Activated T-helper 1 cell treated with anti-CD3 and anti-CD28 coated beads, Interleukin-12 subunit alpha, Interleukin-12 subunit beta, Interleukin-2, Interleukin-4 antibody, amounts not matched to agents 30 ng/mL and 10 ng/mL and 1 ng/mL, durations not matched to agents 14 hours and 24 hours and 36 hours (primary cell): Measurements from ENCODE around the gene PDE4D. TPM values are rescaled to one million over a fixed set of nuclear protein-coding genes. Genes with fewer than 3 reads are reported as not detected.

ENCODE experiments used
- DNase-seq: peaks from one replicate; pipeline ENCODE4 v3.0.0; 2021; ENCODE audit warnings: low spot score
- H3K27ac Mint-ChIP-seq: one replicate; pipeline ENCODE4 v1.8.0; 2021; ENCODE audit warnings: mild to moderate bottlenecking, mixed read lengths
- H3K27me3 Mint-ChIP-seq: one replicate; pipeline ENCODE4 v1.8.0; 2022; ENCODE audit warnings: mild to moderate bottlenecking, moderate library complexity, mixed read lengths; ENCODE audit not compliant: insufficient read depth
- H3K36me3 Mint-ChIP-seq: one replicate; pipeline ENCODE4 v1.8.0; 2021; ENCODE audit warnings: low read depth, mixed read lengths
- H3K4me1 Mint-ChIP-seq: one replicate; pipeline ENCODE4 v1.8.0; 2021; ENCODE audit warnings: low read depth, mixed read lengths
- H3K4me3 Mint-ChIP-seq: one replicate; pipeline ENCODE4 v1.8.0; 2021; ENCODE audit warnings: mild to moderate bottlenecking, moderate library complexity, mixed read lengths
- H3K9me3 Mint-ChIP-seq: one replicate; pipeline ENCODE4 v1.8.0; 2021; ENCODE audit warnings: mixed read lengths
- intact Hi-C: fragments of 100-400 bp; cut with micrococcal nuclease; formaldehyde crosslinking; loops from one replicate; pipeline ENCODE4 v1.15.1; 2024
- total RNA-seq: library from RNA; stranded (reverse); gene quantifications from 2 replicates; pipeline ENCODE4 v1.2.3, GENCODE V29; 2022

PDE4D gene
- total RNA-seq, 1 donor from 2014 or later, result 50.6 TPM

GRCh38 chr5:59268756-59269415, 624.6 kb downstream of the PDE4D start:
- Mint-ChIP-seq H3K36me3 (no peaks in the 10 kb centered on the region), H3K9me3 (no peaks in the 10 kb centered on the region), H3K27me3 (peaks cover 23% of the 10 kb centered on the region), H3K4me1 (no peaks in the 10 kb centered on the region), H3K4me3 (no peak overlapping the region), H3K27ac (no peak overlapping the region)
- intact Hi-C loops, result no loop called here
- DNase-seq, result no peak

GRCh38 chr5:59267033-59267432, 626.5 kb downstream of the PDE4D start:
- Mint-ChIP-seq H3K4me3 (no peak overlapping the region), H3K4me1 (no peaks in the 10 kb centered on the region), H3K27me3 (peaks cover 24% of the 10 kb centered on the region), H3K27ac (no peak overlapping the region), H3K9me3 (no peaks in the 10 kb centered on the region), H3K36me3 (no peaks in the 10 kb centered on the region)
- no peak for DNase-seq
- intact Hi-C loops, result no loop called here

- no peak overlapping the region for H3K27ac Mint-ChIP-seq
- H3K4me1 Mint-ChIP-seq, result no peaks in the 10 kb centered on the region
- no peaks in the 10 kb centered on the region for H3K36me3 Mint-ChIP-seq
- intact Hi-C loops, result no loop called here
- no peak overlapping the region for H3K4me3 Mint-ChIP-seq
- no peak for DNase-seq
- H3K27me3 Mint-ChIP-seq, result peaks cover 23% of the 10 kb centered on the region
- no peaks in the 10 kb centered on the region for H3K9me3 Mint-ChIP-seq
These were observed 627.1 kb downstream of the PDE4D start for GRCh38 chr5:59266410-59266809.

DNA sequence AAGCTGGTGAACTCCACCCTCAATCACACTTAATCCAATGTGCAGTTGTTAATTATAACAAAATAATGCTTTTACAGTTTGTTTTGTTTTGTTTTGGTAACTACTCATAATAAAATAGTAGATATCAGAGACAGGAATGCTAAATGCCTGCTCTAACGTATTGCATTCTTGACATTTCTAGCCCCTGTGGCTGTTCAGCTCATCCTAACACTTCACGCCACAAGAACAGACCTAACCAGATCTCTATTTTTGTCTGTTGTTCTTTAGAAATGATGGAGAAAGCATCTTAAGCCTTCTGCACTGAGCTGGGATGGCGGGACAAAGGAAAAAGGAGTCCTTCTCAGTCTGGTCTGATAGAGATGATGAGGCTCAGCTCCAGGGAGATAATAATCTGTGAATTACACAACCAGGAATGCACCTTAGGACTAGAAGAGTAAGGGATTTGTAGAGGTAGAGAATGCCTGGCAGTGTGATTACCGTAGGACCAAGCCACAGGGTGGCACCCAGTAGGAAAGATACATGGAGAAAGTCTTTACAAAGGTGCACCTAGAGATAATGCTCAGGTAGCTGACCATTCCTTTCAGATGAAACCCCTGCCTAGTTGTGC, 628.8 kb downstream of the PDE4D start:
- no peak for DNase-seq
- Mint-ChIP-seq H3K36me3 (no peaks in the 10 kb centered on the region), H3K27ac (no peak overlapping the region), H3K27me3 (peaks cover 18% of the 10 kb centered on the region), H3K9me3 (no peaks in the 10 kb centered on the region), H3K4me1 (no peaks in the 10 kb centered on the region), H3K4me3 (no peak overlapping the region)
- intact Hi-C loops, result no loop called here

DNA sequence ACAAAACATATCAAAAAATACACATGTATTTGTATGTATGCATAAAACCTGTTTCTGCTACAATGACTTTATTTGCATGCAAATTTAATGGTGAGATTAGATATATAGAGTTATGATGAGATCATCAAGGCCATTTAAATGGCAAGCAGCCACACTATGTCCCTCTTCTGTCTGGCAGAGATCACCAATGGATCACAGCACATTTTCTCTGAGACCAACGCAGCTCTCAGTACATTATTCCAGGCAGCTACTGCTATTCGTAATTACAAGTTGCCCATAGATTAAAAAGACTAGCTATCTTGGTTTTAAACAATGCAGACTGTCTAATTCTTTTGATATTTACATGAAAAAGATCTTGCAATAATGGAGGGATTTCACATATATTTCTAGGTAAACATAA, 629.5 kb downstream of the PDE4D start:
- Mint-ChIP-seq H3K4me3 (no peak overlapping the region), H3K9me3 (no peaks in the 10 kb centered on the region), H3K27ac (no peak overlapping the region), H3K27me3 (peaks cover 19% of the 10 kb centered on the region), H3K4me1 (no peaks in the 10 kb centered on the region), H3K36me3 (no peaks in the 10 kb centered on the region)
- intact Hi-C loops, result no loop called here
- DNase-seq, result no peak

DNA sequence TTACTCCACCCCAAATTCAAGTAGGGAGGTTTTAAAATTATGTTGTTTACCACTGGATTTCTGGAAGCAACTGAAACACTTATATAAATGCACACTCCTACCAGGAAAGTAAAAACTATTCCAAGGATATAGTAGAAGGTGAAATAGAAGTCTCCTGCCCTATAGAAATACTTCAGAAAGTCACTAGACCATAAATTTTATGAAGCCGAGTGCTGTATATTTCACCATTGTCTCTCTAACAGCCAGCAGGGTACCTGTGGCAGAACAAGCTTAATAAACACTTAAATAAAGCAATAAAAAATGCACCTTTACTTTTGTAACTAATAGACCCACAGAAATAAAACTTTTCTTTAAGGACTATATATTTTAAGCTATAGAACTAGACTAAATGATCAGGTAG, 631.6 kb downstream of the PDE4D start:
- Mint-ChIP-seq H3K27me3 (peaks cover 21% of the 10 kb centered on the region), H3K9me3 (no peaks in the 10 kb centered on the region), H3K27ac (no peak overlapping the region), H3K36me3 (no peaks in the 10 kb centered on the region), H3K4me1 (no peaks in the 10 kb centered on the region), H3K4me3 (no peak overlapping the region)
- no peak for DNase-seq
- intact Hi-C loops, result no loop called here

DNA sequence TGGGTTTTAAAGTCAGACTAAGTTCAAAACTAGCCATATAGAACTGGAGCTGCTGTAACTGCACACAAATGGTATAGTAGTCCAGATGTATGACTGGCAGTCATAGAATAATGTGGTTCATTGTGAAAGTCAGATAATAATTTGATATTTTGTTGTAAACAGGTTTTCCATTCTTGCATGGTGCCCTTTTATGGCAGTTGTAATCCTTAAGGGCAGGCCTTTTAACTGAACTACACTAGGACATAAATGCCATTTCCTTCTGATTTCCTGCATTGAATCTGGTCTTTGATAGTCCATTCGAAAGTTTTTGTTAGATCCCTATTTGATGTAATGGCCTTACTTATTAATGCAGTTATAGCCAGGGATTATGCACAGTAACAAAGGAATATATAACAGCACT, 632.6 kb downstream of the PDE4D start:
- Mint-ChIP-seq H3K4me3 (no peak overlapping the region), H3K36me3 (no peaks in the 10 kb centered on the region), H3K27ac (no peak overlapping the region), H3K27me3 (peaks cover 19% of the 10 kb centered on the region), H3K4me1 (no peaks in the 10 kb centered on the region), H3K9me3 (no peaks in the 10 kb centered on the region)
- intact Hi-C loops, result no loop called here
- no peak for DNase-seq

DNA sequence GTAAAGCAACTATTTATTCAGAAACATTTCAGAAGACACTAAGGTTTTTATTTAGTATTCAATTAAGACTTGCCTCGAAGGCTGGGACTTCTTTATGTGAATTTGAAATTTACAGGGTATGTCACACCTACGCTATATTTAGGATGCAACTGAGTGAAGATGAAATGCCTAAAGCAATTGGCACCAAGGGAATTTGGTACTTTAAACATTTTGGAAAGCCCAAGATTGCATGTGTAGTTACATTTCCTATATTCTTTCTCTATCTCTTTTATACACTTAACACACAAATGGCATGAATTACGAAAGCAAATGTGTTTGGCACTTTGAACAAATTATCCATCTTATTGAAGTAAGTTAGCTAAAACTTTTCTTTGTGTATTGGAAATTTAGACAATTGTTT, 633.3 kb downstream of the PDE4D start:
- Mint-ChIP-seq H3K9me3 (no peaks in the 10 kb centered on the region), H3K27ac (no peak overlapping the region), H3K36me3 (no peaks in the 10 kb centered on the region), H3K4me3 (no peak overlapping the region), H3K27me3 (peaks cover 22% of the 10 kb centered on the region), H3K4me1 (no peaks in the 10 kb centered on the region)
- no peak for DNase-seq
- intact Hi-C loops, result no loop called here

GRCh38 chr5:59259237-59259636, 634.3 kb downstream of the PDE4D start:
- Mint-ChIP-seq H3K4me3 (no peak overlapping the region), H3K27ac (no peak overlapping the region), H3K9me3 (no peaks in the 10 kb centered on the region), H3K36me3 (no peaks in the 10 kb centered on the region), H3K27me3 (peaks cover 23% of the 10 kb centered on the region), H3K4me1 (no peaks in the 10 kb centered on the region)
- intact Hi-C loops, result no loop called here
- DNase-seq, result no peak

- peaks cover 28% of the 10 kb centered on the region for H3K27me3 Mint-ChIP-seq
These were observed 635.8 kb downstream of the PDE4D start for GRCh38 chr5:59257488-59258400.

DNA sequence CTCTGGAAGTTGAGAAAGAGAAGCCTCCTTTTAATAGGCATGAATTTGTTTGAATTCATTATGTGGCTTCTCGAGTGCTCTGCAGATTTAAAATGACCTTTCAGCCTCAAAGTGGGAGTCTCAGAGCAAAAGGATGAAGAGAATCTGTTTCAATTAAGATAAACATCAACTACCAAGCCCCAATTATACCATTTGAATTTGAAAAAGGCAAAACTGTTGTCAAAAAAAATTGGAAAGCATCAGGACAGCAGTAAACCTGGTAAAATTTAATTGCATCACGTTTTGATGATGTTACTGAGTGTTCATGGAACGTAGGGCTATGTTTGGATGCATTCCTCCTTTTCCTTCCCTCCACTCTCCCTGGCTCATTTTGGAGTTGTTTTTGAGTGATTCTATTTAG, 637.2 kb downstream of the PDE4D start:
- DNase-seq, result no peak
- no peak overlapping the region for H3K27ac Mint-ChIP-seq
- H3K9me3 Mint-ChIP-seq, result no peaks in the 10 kb centered on the region
- H3K4me1 Mint-ChIP-seq, result no peaks in the 10 kb centered on the region
- no peaks in the 10 kb centered on the region for H3K36me3 Mint-ChIP-seq
- intact Hi-C loops, result no loop called here
- H3K27me3 Mint-ChIP-seq, result peaks cover 28% of the 10 kb centered on the region
- H3K4me3 Mint-ChIP-seq, result no peak overlapping the region

More at GRCh38 chr5:59257488-59258400, 635.8 kb downstream of the PDE4D start:
- no peak for DNase-seq
- Mint-ChIP-seq H3K9me3 (no peaks in the 10 kb centered on the region), H3K27ac (no peak overlapping the region), H3K36me3 (no peaks in the 10 kb centered on the region), H3K4me3 (no peak overlapping the region), H3K4me1 (no peaks in the 10 kb centered on the region)
- intact Hi-C loops, result no loop called here

DNA sequence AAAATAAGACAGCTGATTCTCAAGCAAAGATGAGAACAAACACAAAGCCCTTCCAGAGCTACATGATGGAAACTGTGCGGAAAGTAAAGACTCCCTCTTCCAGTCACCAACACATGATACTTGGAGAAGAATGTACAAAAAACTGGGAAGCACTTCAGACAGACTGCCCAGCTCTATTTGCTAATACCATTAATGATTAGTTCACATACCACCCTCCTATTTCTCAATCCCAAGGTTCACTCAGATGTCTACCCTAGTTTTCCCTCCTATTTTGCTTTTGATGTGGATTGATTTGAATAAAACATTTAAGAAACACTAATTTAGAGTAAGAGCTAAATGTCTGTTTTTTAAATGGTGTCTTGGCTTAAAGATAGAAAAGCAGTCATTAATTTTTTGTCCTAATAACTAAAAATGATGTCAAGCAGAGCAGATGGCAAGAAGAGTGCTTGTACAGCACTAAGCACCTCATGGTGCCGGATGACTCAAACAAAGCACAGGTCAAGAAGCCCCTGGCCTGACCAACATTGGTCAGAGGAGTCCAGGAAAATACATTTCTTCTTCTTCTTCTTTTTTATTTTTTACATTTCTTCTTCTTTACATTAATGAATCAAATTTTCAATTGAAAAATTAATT, 639.4 kb downstream of the PDE4D start:
- no peak overlapping the region for H3K4me3 Mint-ChIP-seq
- H3K27ac Mint-ChIP-seq, result no peak overlapping the region
- H3K9me3 Mint-ChIP-seq, result no peaks in the 10 kb centered on the region

DNA sequence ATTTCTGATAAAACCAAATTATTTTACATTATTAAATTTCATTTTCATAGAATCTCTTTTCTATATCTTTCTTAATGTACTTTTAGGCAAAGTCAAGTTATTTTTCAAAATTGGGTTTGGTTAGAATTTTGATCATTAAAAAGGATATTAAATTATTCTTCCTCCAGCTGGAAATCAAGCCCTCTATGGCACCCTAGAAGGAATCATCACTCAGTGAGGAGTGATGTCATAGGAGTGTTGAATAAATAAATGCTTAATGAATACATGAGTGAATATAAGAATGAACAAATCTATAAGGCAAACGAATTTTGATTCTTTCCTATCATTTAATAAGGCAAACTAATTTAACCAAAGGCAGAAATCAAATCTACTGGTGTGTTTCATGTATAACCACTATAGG, 639.9 kb downstream of the PDE4D start:
- peaks cover 33% of the 10 kb centered on the region for H3K27me3 Mint-ChIP-seq
- H3K27ac Mint-ChIP-seq, result no peak overlapping the region
- no peaks in the 10 kb centered on the region for H3K36me3 Mint-ChIP-seq
- DNase-seq, result no peak
- H3K4me1 Mint-ChIP-seq, result no peaks in the 10 kb centered on the region
- no peak overlapping the region for H3K4me3 Mint-ChIP-seq
- intact Hi-C loops, result no loop called here
- H3K9me3 Mint-ChIP-seq, result no peaks in the 10 kb centered on the region

More for the DNA sequence above, 639.4 kb downstream of the PDE4D start:
- H3K36me3 Mint-ChIP-seq, result no peaks in the 10 kb centered on the region
- H3K4me1 Mint-ChIP-seq, result no peaks in the 10 kb centered on the region
- peaks cover 28% of the 10 kb centered on the region for H3K27me3 Mint-ChIP-seq
- intact Hi-C loops, result no loop called here
- DNase-seq, result no peak
